ENCODE data around the gene CCDC188. TPM values are rescaled to one million over a fixed set of nuclear protein-coding genes. Genes with fewer than 3 reads are reported as not detected.

The CCDC188 gene
- total RNA-seq, 1 experiment from 2014 or later: not detected

GRCh38 chr22:20145832-20146223, 5.0 kb downstream of the CCDC188 start:
- Histone ChIP-seq H2BK20ac (ENCODE audit: low read depth, low read length, poor library complexity, severe bottlenecking) (no peak overlapping the region), H3K18ac (ENCODE audit: insufficient read length, low read depth, low read length) (no peak overlapping the region), H3K4me1 (ENCODE audit: insufficient read depth, low read length) (no peaks in the 10 kb centered on the region), H4K8ac (replicated peaks; ENCODE audit: insufficient read length, low read depth, low read length) (no peak overlapping the region), H3K14ac (ENCODE audit: insufficient read depth, low read length) (no peak overlapping the region), H3T11ph (ENCODE audit: low read length) (no peak overlapping the region), H3K4ac (ENCODE audit: low read depth, low read length) (no peak overlapping the region), H4K20me1 (ENCODE audit: control insufficient read depth, insufficient read depth, insufficient read length) (no peaks in the 10 kb centered on the region), H2BK12ac (ENCODE audit: insufficient read length, low read depth, low read length) (no peak overlapping the region), H3K79me1 (ENCODE audit: insufficient read depth, low read depth, low read length, poor library complexity, severe bottlenecking) (no peaks in the 10 kb centered on the region), H2AFZ (ENCODE audit: low read length) (no peak overlapping the region), H3K27ac (ENCODE audit: insufficient read length, low read depth, low read length) (no peak overlapping the region), H3K4me2 (ENCODE audit: insufficient read depth, insufficient read length, low read length) (no peak overlapping the region), H4K91ac (ENCODE audit: insufficient read length, low read depth, low read length) (no peak overlapping the region), H3K9me3 (ENCODE audit: control insufficient read depth, low read depth, low read length) (no peaks in the 10 kb centered on the region), H3K27me3 (ENCODE audit: insufficient read depth, low read length) (no peaks in the 10 kb centered on the region), H3K23me2 (ENCODE audit: insufficient read length, low read depth, low read length, poor library complexity, severe bottlenecking) (no peaks in the 10 kb centered on the region), H3K56ac (ENCODE audit: insufficient read length, low read depth, low read length) (no peak overlapping the region), H2BK15ac (ENCODE audit: low read depth, low read length) (no peak overlapping the region), H3K23ac (ENCODE audit: insufficient read length, low read depth, low read length) (no peak overlapping the region), H3K79me2 (ENCODE audit: insufficient read depth, low read length) (no peaks in the 10 kb centered on the region), H4K5ac (ENCODE audit: insufficient read length, low read depth, low read length) (no peak overlapping the region), H3K9ac (ENCODE audit: extremely low read depth, insufficient read length, low read length) (no peak overlapping the region), H2BK5ac (ENCODE audit: insufficient read length, low read length) (no peak overlapping the region), H2AK5ac (ENCODE audit: insufficient read length, low read length) (no peak overlapping the region), H2BK120ac (ENCODE audit: low read depth, low read length, poor library complexity, severe bottlenecking) (no peak overlapping the region)
- Mint-ChIP-seq H3K9me3 (no peaks in the 10 kb centered on the region), H3K4me3 (no peak overlapping the region), H3K27me3 (ENCODE audit: low read depth) (no peaks in the 10 kb centered on the region), H3K36me3 (ENCODE audit: insufficient read depth in 1 of 3, low read depth in 3 of 3) (no peaks in the 10 kb centered on the region; a peak in 1 of 7 replicates), H3K4me1 (no peaks in the 10 kb centered on the region), H3K27ac (no peak overlapping the region)
- DNase-seq: no peak
- TF ChIP-seq CTCF (conservative IDR thresholded peaks at IDR 0.05): no peak
- no CpG with 5 or more reads among the region's 21 CpGs for WGBS (ENCODE audit: extremely low coverage, insufficient read length, low lambda C conversion rate)

Data from H9 (cell line).